Measurements from ENCODE around the gene PGF.

Gene PGF

DNA sequence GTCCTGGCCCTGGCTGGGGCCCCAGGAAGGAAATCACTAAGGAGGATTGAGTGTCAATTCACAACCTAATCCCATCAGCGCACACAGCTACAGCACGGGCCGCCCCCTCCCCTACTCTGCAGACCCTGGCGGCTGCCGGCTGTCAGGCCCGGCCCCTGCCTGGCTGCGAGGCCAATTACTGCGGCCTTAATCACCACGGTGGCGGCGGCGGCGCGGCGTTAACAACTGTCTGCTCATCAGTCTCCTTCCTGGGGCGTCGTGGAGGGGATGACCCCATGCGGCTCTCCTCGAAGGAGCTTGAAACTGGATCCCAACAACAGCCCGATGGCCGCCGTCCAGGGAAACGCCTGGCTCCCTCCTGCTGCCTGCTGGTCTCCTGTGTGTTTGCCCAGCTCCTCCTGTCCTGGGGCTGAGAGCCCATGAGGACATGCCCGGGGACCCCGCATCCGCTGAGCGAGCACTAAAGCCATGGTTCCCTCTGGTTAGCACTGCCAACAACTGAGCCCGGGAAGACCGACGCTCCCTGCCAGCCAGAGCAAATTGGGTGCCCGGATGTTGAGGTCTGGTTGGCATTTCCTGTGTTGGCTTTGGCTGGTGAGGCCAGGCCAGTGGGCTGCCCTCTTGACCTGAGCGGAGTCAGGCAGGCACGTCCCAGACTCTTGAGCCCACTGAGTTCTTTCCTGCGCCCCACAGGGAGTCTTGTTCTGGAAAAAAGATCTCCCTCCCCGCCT, 25.5 kb upstream of the PGF start:
- no peaks in the 10 kb centered on the region for H3K9me3 ChIP-seq (ENCODE audit: low read depth, low read length)

GRCh38 chr14:74980398-74980730, 25.0 kb upstream of the PGF start:
- Histone ChIP-seq H3K27ac (peak overlapping the region; percentile 76; the same call in 1 of the 2 replicates), H3K9me3 (ENCODE audit: low read depth, low read length) (no peaks in the 10 kb centered on the region), H3K36me3 (ENCODE audit: insufficient read depth, low read length) (no peaks in the 10 kb centered on the region), H3K4me3 (peak overlapping the region; percentile 9), H3K9ac (ENCODE audit: insufficient read length) (no peak overlapping the region)
- TF ChIP-seq FOXP2 (optimal IDR thresholded peaks at IDR 0.05; ENCODE audit: control extremely low read depth, extremely low read length, insufficient read depth) (no peak), POLR2AphosphoS5 (IDR thresholded peaks at IDR 0.05; ENCODE audit: borderline replicate concordance, low read depth, low read length) (no peak), EZH2 (IDR thresholded peaks at IDR 0.05) (no peak)
- no peak for DNase-seq (ENCODE audit: low read depth, low spot score)

More for the DNA sequence above, 25.5 kb upstream of the PGF start:
- Histone ChIP-seq H3K9ac (ENCODE audit: insufficient read length) (no peak overlapping the region), H3K36me3 (ENCODE audit: insufficient read depth, low read length) (no peaks in the 10 kb centered on the region), H3K4me3 (peak overlapping the region; percentile 9), H3K27ac (peak overlapping the region; percentile 76; the same call in 1 of the 2 replicates)
- TF ChIP-seq FOXP2 (optimal IDR thresholded peaks at IDR 0.05; ENCODE audit: control extremely low read depth, extremely low read length, insufficient read depth): no peak
- TF ChIP-seq POLR2AphosphoS5 (IDR thresholded peaks at IDR 0.05; ENCODE audit: borderline replicate concordance, low read depth, low read length): no peak; the same call in 1 of the 2 replicates
- TF ChIP-seq EZH2 (IDR thresholded peaks at IDR 0.05): no peak
- DNase-seq (ENCODE audit: low read depth, low spot score): no peak

DNA sequence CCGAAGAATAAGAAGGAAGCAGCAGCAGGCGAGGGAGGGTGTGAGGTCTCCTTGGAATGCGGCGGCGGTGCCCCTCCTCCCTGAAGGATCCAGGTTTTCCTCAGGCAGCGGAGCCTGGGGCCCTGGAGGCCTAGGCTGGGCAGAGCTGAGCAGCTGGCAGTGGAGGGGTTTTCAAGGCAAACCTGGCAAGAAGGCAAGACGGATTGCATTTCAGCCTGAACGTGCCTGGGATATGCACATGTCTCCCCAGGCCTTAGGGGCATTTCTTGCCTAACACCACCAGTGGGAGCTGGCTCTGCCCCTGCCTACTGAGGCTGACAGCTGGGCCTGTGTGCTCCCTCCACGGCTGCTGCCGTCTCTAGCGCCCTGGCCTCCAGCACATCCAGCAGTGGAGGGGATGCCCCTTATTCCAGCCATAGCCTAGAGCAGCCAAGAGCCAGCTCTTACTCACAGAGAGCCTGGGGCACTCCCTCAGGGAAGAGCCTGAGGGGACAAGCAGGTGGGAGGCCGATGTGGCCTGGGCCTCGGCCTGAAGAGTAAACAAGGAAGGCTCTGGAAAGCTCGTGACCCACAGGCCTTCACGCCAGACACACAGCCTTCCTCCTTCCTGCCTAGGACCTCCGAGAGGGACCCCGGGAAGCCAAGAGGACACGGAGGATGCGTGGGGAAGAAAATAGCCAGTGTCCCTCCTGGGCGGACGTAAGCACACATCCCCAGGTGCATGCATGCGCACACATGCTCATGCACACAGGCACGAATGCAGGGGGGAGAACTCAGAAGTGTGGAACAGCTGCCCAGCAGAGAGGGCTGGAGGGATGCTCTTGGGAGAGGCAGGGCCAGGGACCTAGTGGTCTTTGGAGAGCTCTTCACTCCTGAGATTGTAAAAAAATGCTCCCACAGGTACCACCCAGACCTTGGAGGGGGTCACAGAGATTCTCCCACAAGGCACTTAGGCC, 24.3 kb upstream of the PGF start:
- Histone ChIP-seq H3K27ac (peak overlapping the region; percentile 76), H3K9me3 (ENCODE audit: low read depth, low read length) (no peaks in the 10 kb centered on the region), H3K9ac (ENCODE audit: insufficient read length) (no peak overlapping the region), H3K36me3 (ENCODE audit: insufficient read depth, low read length) (no peaks in the 10 kb centered on the region), H3K4me3 (peak overlapping the region; percentile 23; the same call in 1 of the 2 replicates)
- TF ChIP-seq POLR2AphosphoS5 (IDR thresholded peaks at IDR 0.05; ENCODE audit: borderline replicate concordance, low read depth, low read length) (no peak), EZH2 (IDR thresholded peaks at IDR 0.05) (no peak), FOXP2 (optimal IDR thresholded peaks at IDR 0.05; ENCODE audit: control extremely low read depth, extremely low read length, insufficient read depth) (no peak)
- DNase-seq (ENCODE audit: low read depth, low spot score): no peak

DNA sequence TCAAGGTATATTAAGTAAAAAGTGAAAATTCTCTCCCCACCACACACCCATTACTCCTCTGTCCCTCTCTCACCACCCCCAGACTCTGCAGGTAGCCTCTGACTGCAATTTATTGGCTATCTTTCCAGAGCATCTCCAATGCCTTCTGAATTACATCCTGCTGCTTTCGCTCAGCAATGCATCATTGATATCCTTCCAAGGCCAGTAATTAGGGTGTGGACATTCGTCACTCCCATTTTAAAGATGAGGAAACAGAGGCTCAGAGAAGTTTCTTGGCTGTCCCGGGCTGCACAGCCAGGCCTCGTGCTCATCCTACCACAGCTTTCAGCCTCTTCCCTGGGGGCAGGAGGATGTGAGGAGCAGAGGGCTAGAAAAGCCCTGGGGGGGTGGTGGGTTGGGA, 23.6 kb upstream of the PGF start:
- Histone ChIP-seq H3K27ac (peak overlapping the region; percentile 76; the same call in 1 of the 2 replicates), H3K36me3 (ENCODE audit: insufficient read depth, low read length) (no peaks in the 10 kb centered on the region), H3K9ac (ENCODE audit: insufficient read length) (no peak overlapping the region), H3K4me3 (no peak overlapping the region), H3K9me3 (ENCODE audit: low read depth, low read length) (no peaks in the 10 kb centered on the region)
- DNase-seq (ENCODE audit: low read depth, low spot score): no peak
- no peak for TF ChIP-seq POLR2AphosphoS5 (IDR thresholded peaks at IDR 0.05; ENCODE audit: borderline replicate concordance, low read depth, low read length)
- TF ChIP-seq FOXP2 (optimal IDR thresholded peaks at IDR 0.05; ENCODE audit: control extremely low read depth, extremely low read length, insufficient read depth): no peak
- TF ChIP-seq EZH2 (IDR thresholded peaks at IDR 0.05): no peak

DNA sequence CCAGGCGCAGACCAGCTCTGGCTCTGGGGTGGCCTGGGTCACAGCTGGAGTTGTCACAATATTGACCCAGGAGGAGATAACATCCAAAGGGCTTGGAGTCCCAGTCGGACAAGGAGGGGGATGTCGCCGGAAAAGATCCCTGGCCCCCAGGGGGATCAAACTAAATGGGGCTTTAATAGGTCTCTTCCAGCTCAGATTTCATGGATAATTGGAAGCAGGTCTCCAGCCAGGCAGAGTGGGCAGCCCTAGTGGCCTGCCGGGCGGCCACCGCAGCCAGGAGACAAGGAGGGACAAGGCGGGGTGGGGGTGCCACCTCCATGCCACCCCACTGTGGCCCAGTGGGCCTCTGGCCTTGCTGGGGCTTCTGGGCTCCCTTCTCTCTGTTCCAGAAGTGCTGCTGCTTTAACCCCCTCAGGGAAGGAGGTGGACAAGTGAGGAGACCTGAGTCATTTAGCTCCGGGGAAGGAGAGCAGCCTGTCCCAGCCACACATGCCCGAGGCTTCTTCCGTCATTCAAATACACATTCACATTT, 23.1 kb upstream of the PGF start:
- H3K9me3 ChIP-seq (ENCODE audit: low read depth, low read length): no peaks in the 10 kb centered on the region
- no peaks in the 10 kb centered on the region for H3K36me3 ChIP-seq (ENCODE audit: insufficient read depth, low read length)
- peak overlapping the region; percentile 33 for H3K9ac ChIP-seq (ENCODE audit: insufficient read length)
- H3K27ac ChIP-seq: peak overlapping the region; percentile 26; the same call in 1 of the 2 replicates
- no peak overlapping the region for H3K4me3 ChIP-seq
- DNase-seq (ENCODE audit: low read depth, low spot score): no peak
- no peak for TF ChIP-seq POLR2AphosphoS5 (IDR thresholded peaks at IDR 0.05; ENCODE audit: borderline replicate concordance, low read depth, low read length)

GRCh38 chr14:74977901-74978385, 22.5 kb upstream of the PGF start:
- no peaks in the 10 kb centered on the region for H3K36me3 ChIP-seq (ENCODE audit: insufficient read depth, low read length)
- H3K9ac ChIP-seq (ENCODE audit: insufficient read length): no peak overlapping the region
- H3K9me3 ChIP-seq (ENCODE audit: low read depth, low read length): no peaks in the 10 kb centered on the region
- TF ChIP-seq POLR2AphosphoS5 (IDR thresholded peaks at IDR 0.05; ENCODE audit: borderline replicate concordance, low read depth, low read length) (no peak), FOXP2 (optimal IDR thresholded peaks at IDR 0.05; ENCODE audit: control extremely low read depth, extremely low read length, insufficient read depth) (no peak), EZH2 (IDR thresholded peaks at IDR 0.05) (no peak)
- DNase-seq (ENCODE audit: low read depth, low spot score): no peak
- H3K27ac ChIP-seq: no peak overlapping the region
- no peak overlapping the region for H3K4me3 ChIP-seq

DNA sequence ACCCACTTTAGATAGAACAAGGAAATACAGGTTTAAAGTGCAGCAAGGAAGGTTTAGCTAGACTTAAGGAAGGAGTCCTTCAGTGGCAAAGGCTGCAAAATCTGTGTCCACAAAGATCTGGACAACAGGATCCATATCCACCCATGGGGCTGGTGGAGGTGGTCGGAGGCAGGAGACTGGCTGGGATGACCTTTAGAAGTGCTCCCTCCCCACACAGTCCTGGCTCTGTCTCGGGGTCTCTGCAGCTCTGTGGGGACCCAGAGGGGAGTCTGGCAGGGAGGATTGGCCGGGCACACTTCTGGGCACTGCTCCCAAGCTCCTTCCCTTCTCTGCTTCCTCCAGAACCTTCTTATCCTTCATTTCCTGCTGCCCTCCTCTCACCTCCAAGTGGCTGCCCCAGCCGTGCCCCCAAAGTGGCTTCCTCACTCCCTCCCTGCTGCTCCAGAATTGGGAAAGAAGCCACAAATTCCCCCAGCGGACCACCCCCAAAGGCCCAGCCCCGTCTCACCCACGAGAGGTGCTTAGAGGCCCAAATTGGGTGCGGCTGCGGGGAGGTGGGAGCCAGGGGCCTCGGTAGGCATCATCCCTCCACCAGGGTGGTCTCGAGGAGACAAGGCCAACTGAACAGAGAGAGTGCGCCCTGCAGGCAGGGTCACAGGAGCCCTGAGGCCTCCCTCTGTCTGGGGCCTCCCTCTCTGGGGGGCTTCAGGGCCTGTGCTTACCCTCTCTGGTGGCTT, 21.9 kb upstream of the PGF start:
- no peak overlapping the region for H3K4me3 ChIP-seq
- no peak overlapping the region for H3K27ac ChIP-seq
- TF ChIP-seq FOXP2 (optimal IDR thresholded peaks at IDR 0.05; ENCODE audit: control extremely low read depth, extremely low read length, insufficient read depth): no peak
- no peak for TF ChIP-seq EZH2 (IDR thresholded peaks at IDR 0.05)
- no peak for TF ChIP-seq POLR2AphosphoS5 (IDR thresholded peaks at IDR 0.05; ENCODE audit: borderline replicate concordance, low read depth, low read length)
- no peak for DNase-seq (ENCODE audit: low read depth, low spot score)
- no peaks in the 10 kb centered on the region for H3K36me3 ChIP-seq (ENCODE audit: insufficient read depth, low read length)
- no peaks in the 10 kb centered on the region for H3K9me3 ChIP-seq (ENCODE audit: low read depth, low read length)
- no peak overlapping the region for H3K9ac ChIP-seq (ENCODE audit: insufficient read length)

Measured in SK-N-MC (cell line).